Central memory CD8-positive, alpha-beta T cell (primary cell): ENCODE data around the gene LRMDA.
"Not testable (repeated sequence)": the region's sequence is repeated elsewhere in the genome, so short reads cannot be mapped to it uniquely, and the experiment has no call there.

Experiments
- ATAC-seq: fragments of 150-1000 bp; cut with Tn5 transposase; replicated peaks from 2 replicates; pipeline ENCODE4 v1.10.0; 2022; ENCODE audit warnings: mild to moderate bottlenecking, moderate FRiP score, moderate number of reproducible peaks; ENCODE audit not compliant: poor library complexity, severe bottlenecking; ENCODE audit errors: extremely low read depth
- DNase-seq, 2 donors: peaks; one replicate each; pipeline ENCODE4 v3.0.0; 2021; ENCODE audit warnings: low spot score in 2 of 2
- H3K27ac Mint-ChIP-seq: one replicate; pipeline ENCODE4 v1.8.0; 2022; ENCODE audit warnings: low read depth, mild to moderate bottlenecking, moderate library complexity, mixed read lengths
- H3K27me3 Mint-ChIP-seq: one replicate; pipeline ENCODE4 v1.8.0; 2022; ENCODE audit warnings: mixed read lengths
- H3K36me3 Mint-ChIP-seq: one replicate; pipeline ENCODE4 v1.8.0; 2022; ENCODE audit warnings: mild to moderate bottlenecking, moderate library complexity, mixed read lengths; ENCODE audit not compliant: insufficient read depth
- H3K4me1 Mint-ChIP-seq: one replicate; pipeline ENCODE4 v1.8.0; 2022; ENCODE audit warnings: mixed read lengths
- H3K4me3 Mint-ChIP-seq: one replicate; pipeline ENCODE4 v1.8.0; 2022; ENCODE audit warnings: mild to moderate bottlenecking, moderate library complexity, mixed read lengths
- H3K9me3 Mint-ChIP-seq: one replicate; pipeline ENCODE4 v1.8.0; 2022; ENCODE audit warnings: mixed read lengths

Gene LRMDA

GRCh38 chr10:76125900-76126299 lies 694.5 kb downstream of the LRMDA start:
- H3K4me3 Mint-ChIP-seq, result no peak overlapping the region
- DNase-seq (no peak), ATAC-seq (no peak)
- H3K9me3 Mint-ChIP-seq, result peaks cover 16% of the 10 kb centered on the region
- H3K4me1 Mint-ChIP-seq, result no peaks in the 10 kb centered on the region
- no peaks in the 10 kb centered on the region for H3K27me3 Mint-ChIP-seq
- H3K27ac Mint-ChIP-seq, result no peak overlapping the region
- no peaks in the 10 kb centered on the region for H3K36me3 Mint-ChIP-seq

- no peak overlapping the region for H3K27ac Mint-ChIP-seq
- DNase-seq (no peak), ATAC-seq (no peak)
- peaks cover 16% of the 10 kb centered on the region for H3K9me3 Mint-ChIP-seq
- H3K4me1 Mint-ChIP-seq, result no peaks in the 10 kb centered on the region
- H3K36me3 Mint-ChIP-seq, result no peaks in the 10 kb centered on the region
- H3K27me3 Mint-ChIP-seq, result no peaks in the 10 kb centered on the region
- H3K4me3 Mint-ChIP-seq, result no peak overlapping the region
These were observed 695.4 kb downstream of the LRMDA start for GRCh38 chr10:76126607-76127527.

GRCh38 chr10:76127984-76128589 lies 696.7 kb downstream of the LRMDA start:
- DNase-seq (no peak), ATAC-seq (no peak)
- Mint-ChIP-seq H3K27ac (no peak overlapping the region), H3K4me3 (no peak overlapping the region), H3K4me1 (no peaks in the 10 kb centered on the region), H3K27me3 (no peaks in the 10 kb centered on the region), H3K36me3 (no peaks in the 10 kb centered on the region), H3K9me3 (peaks cover 16% of the 10 kb centered on the region)

- DNase-seq (no peak), ATAC-seq (no peak)
- H3K4me3 Mint-ChIP-seq, result no peak overlapping the region
- H3K27ac Mint-ChIP-seq, result no peak overlapping the region
- H3K9me3 Mint-ChIP-seq, result peaks cover 11% of the 10 kb centered on the region
- no peaks in the 10 kb centered on the region for H3K27me3 Mint-ChIP-seq
- no peaks in the 10 kb centered on the region for H3K36me3 Mint-ChIP-seq
- no peaks in the 10 kb centered on the region for H3K4me1 Mint-ChIP-seq
These were observed 697.8 kb downstream of the LRMDA start for GRCh38 chr10:76129213-76129612.

GRCh38 chr10:76130892-76131291 lies 699.5 kb downstream of the LRMDA start:
- H3K9me3 Mint-ChIP-seq, result peaks cover 11% of the 10 kb centered on the region
- H3K27me3 Mint-ChIP-seq, result no peaks in the 10 kb centered on the region
- no peaks in the 10 kb centered on the region for H3K4me1 Mint-ChIP-seq
- no peak overlapping the region for H3K4me3 Mint-ChIP-seq
- DNase-seq (no peak), ATAC-seq (no peak)
- H3K36me3 Mint-ChIP-seq, result no peaks in the 10 kb centered on the region
- no peak overlapping the region for H3K27ac Mint-ChIP-seq

- Mint-ChIP-seq H3K4me1 (no peaks in the 10 kb centered on the region), H3K9me3 (peaks cover 5% of the 10 kb centered on the region), H3K27me3 (no peaks in the 10 kb centered on the region), H3K36me3 (no peaks in the 10 kb centered on the region), H3K4me3 (no peak overlapping the region), H3K27ac (no peak overlapping the region)
- ATAC-seq (no peak), DNase-seq (no peak)
These were observed 702.3 kb downstream of the LRMDA start for GRCh38 chr10:76133597-76134255.

GRCh38 chr10:76136961-76137360 lies 705.5 kb downstream of the LRMDA start:
- H3K27ac Mint-ChIP-seq, result no peak overlapping the region
- H3K4me3 Mint-ChIP-seq, result no peak overlapping the region
- ATAC-seq, result no peak

GRCh38 chr10:76138286-76138685 lies 706.9 kb downstream of the LRMDA start:
- Mint-ChIP-seq H3K36me3 (no peaks in the 10 kb centered on the region), H3K9me3 (no peaks in the 10 kb centered on the region), H3K27ac (no peak overlapping the region), H3K4me1 (no peaks in the 10 kb centered on the region), H3K4me3 (no peak overlapping the region), H3K27me3 (no peaks in the 10 kb centered on the region)
- DNase-seq, result no peak
- ATAC-seq, result no peak

More at GRCh38 chr10:76136961-76137360, 705.5 kb downstream of the LRMDA start:
- Mint-ChIP-seq H3K36me3 (no peaks in the 10 kb centered on the region), H3K4me1 (no peaks in the 10 kb centered on the region), H3K9me3 (no peaks in the 10 kb centered on the region), H3K27me3 (no peaks in the 10 kb centered on the region)
- no peak for DNase-seq

- ATAC-seq, result no peak
- no peak for DNase-seq
- H3K4me1 Mint-ChIP-seq, result no peaks in the 10 kb centered on the region
- H3K36me3 Mint-ChIP-seq, result no peaks in the 10 kb centered on the region
- no peaks in the 10 kb centered on the region for H3K27me3 Mint-ChIP-seq
- no peak overlapping the region for H3K27ac Mint-ChIP-seq
- H3K4me3 Mint-ChIP-seq, result no peak overlapping the region
- H3K9me3 Mint-ChIP-seq, result no peaks in the 10 kb centered on the region
These were observed 707.5 kb downstream of the LRMDA start for GRCh38 chr10:76138906-76139305.

GRCh38 chr10:76139431-76139830 lies 708.0 kb downstream of the LRMDA start:
- Mint-ChIP-seq H3K4me3 (no peak overlapping the region), H3K4me1 (no peaks in the 10 kb centered on the region), H3K27ac (no peak overlapping the region), H3K27me3 (no peaks in the 10 kb centered on the region), H3K9me3 (no peaks in the 10 kb centered on the region), H3K36me3 (no peaks in the 10 kb centered on the region)
- no peak for DNase-seq
- ATAC-seq, result no peak

- Mint-ChIP-seq H3K4me1 (no peaks in the 10 kb centered on the region), H3K27ac (no peak overlapping the region), H3K9me3 (no peaks in the 10 kb centered on the region), H3K27me3 (no peaks in the 10 kb centered on the region), H3K4me3 (no peak overlapping the region), H3K36me3 (no peaks in the 10 kb centered on the region)
- ATAC-seq (no peak), DNase-seq (no peak)
These were observed 710.0 kb downstream of the LRMDA start for GRCh38 chr10:76141376-76141775.

- H3K27me3 Mint-ChIP-seq, H3K4me3 Mint-ChIP-seq, DNase-seq, ATAC-seq, H3K36me3 Mint-ChIP-seq, H3K4me1 Mint-ChIP-seq, H3K9me3 Mint-ChIP-seq, H3K27ac Mint-ChIP-seq: not testable (repeated sequence)
These were observed 716.8 kb downstream of the LRMDA start for GRCh38 chr10:76148217-76148616.

GRCh38 chr10:76149182-76149581 lies 717.8 kb downstream of the LRMDA start:
- Mint-ChIP-seq H3K4me1 (no peaks in the 10 kb centered on the region), H3K27me3 (no peaks in the 10 kb centered on the region), H3K27ac (no peak overlapping the region), H3K36me3 (no peaks in the 10 kb centered on the region), H3K4me3 (no peak overlapping the region), H3K9me3 (peaks cover 10% of the 10 kb centered on the region)
- ATAC-seq (no peak), DNase-seq (no peak)
